T1000 (cell line): ENCODE results near the gene VPS52.
A peak's percentile ranks its signal among the peaks of the same experiment; 100 is the strongest.

Experiments used
- DNase-seq: peaks from one replicate; lab custom pipeline; 2025; ENCODE audit warnings: mixed read lengths; lab: John Stamatoyannopoulos, UW

The VPS52 gene, protein sequence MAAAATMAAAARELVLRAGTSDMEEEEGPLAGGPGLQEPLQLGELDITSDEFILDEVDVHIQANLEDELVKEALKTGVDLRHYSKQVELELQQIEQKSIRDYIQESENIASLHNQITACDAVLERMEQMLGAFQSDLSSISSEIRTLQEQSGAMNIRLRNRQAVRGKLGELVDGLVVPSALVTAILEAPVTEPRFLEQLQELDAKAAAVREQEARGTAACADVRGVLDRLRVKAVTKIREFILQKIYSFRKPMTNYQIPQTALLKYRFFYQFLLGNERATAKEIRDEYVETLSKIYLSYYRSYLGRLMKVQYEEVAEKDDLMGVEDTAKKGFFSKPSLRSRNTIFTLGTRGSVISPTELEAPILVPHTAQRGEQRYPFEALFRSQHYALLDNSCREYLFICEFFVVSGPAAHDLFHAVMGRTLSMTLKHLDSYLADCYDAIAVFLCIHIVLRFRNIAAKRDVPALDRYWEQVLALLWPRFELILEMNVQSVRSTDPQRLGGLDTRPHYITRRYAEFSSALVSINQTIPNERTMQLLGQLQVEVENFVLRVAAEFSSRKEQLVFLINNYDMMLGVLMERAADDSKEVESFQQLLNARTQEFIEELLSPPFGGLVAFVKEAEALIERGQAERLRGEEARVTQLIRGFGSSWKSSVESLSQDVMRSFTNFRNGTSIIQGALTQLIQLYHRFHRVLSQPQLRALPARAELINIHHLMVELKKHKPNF

DNA sequence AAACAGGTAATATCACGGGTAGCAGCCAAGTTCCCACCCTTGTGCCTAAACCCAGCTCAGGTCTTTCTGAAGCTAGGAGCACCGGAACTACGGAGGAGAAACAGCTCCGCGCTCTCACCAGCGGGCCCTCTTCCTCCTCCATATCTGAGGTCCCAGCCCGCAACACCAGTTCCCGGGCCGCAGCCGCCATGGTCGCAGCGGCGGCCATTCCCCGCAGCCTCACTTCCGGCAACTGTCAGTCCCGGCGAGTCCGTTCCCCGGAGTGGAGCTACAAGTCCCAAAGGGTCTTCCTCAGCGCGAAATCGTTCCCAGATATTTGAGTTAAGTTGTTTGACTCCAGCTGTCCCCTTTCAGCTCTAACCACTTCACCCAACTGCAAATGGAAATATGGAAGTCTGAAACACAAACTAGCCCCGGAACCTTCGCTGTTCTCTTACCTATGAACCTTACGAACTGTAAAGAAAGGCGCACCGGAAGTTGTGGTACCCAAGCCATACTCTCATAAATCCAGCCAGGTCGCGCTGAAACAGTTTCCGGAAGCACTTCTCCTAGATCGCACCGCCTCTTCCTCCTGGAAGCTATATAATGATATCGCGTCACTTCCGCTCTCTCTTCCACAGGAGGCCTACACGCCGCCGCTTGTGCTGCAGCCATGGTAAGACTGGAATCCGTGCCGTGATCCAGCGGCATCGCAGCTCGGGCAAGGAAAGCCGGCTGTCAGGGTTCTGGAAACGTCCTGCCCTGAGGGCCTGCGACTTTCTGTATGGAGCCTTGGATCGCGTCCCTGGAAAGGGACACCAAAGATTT is at the start of gene VPS52, which contains the start of gene RPS18:
Gene VPS52 (minus strand): TSS at position 409 of the 807 bp plus-strand sequence. CDS start 201 bp downstream, at position 208.
Gene RPS18 (plus strand): TSS at position 608 of the 807 bp plus-strand sequence. CDS start 45 bp downstream, at position 653.
- DNase-seq = peak; percentile 93

- no peak for DNase-seq
Observed at GRCh38 chr6:33321227-33321626, 49.6 kb upstream of the VPS52 start.

DNA sequence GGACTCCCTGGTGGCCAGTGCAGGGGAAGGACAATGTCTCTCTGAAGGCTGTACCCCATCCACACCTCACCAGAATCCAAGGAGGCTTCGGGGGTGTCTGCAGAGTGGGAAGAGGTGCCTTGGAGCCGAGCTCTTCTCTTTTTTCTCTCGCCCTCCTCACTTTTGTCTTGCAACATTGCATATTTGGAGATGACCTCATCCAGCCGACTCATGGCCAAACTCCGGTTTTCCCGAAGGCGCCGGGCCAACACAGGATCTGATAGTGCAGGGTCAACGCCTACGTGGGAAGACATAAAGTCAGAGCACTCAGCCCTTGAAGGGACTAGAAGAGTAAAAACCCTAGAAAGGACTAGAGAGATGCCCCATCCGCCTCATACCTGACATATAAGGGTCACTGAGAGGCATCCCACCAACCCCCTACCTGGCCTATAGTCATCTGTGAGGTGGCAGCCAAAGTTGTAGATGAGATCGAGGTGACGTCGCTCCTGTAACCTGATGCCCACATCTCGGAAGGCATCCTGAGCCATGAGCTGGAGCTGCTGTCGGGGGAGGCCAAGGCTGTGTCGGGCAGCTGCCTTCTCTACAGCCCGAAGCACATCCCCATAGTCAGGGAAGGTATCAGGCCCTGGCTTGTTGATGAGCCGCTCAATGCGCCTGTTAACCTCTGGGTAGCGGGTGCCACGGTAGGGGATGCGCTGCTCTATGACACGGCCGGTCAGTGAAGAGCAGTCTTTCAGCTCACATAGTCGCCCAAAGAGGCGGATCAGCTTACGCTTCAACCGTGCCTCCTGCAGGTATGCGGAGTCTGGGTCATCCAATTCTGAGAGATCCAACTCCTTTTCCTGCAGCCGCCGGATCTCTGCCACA is 48.9 kb upstream of the VPS52 start:
- DNase-seq = peak; percentile 62

GRCh38 chr6:33319939-33320314 is 48.3 kb upstream of the VPS52 start:
- DNase-seq = no peak

DNA sequence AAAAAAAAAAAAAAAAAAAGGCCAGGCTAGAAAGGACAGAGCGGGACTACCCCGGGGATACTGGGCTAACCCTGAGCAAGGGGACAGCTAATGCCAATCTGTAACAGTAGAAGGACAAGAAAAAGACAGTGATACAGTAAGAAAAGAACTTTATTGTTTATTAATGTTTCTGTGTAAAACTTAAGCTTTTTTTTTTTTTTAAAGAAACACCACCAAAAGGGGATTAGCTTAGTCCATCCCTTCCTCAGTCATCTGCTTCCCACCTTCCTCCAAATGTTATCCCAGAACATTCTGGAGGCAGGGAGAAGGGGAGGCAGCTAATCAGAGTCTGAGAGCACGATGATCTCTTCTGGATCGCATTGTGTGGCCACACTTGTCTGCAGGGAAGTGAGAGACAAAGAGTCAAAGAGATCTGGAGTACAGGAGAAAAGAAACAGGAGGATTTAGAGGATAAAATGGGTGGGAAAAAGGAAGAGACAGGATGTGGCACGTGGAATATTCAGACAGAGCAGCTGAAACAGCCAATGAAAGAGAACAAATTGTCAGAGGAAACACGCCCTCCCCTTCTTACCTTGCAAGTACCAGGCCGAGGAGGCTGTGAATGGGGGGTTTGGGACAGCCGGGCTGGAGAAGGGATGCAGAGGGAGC is 46.9 kb upstream of the VPS52 start:
- DNase-seq = no peak

GRCh38 chr6:33317669-33318425 is 46.2 kb upstream of the VPS52 start, which contains the start of gene ZBTB22:
TSS of gene ZBTB22 (minus strand) at chr6:33317744. CDS start at chr6:33316916, 828 bp downstream.
- DNase-seq = peak; percentile 98

GRCh38 chr6:33317419-33317668 is 45.7 kb upstream of the VPS52 start:
- no peak for DNase-seq

DNA sequence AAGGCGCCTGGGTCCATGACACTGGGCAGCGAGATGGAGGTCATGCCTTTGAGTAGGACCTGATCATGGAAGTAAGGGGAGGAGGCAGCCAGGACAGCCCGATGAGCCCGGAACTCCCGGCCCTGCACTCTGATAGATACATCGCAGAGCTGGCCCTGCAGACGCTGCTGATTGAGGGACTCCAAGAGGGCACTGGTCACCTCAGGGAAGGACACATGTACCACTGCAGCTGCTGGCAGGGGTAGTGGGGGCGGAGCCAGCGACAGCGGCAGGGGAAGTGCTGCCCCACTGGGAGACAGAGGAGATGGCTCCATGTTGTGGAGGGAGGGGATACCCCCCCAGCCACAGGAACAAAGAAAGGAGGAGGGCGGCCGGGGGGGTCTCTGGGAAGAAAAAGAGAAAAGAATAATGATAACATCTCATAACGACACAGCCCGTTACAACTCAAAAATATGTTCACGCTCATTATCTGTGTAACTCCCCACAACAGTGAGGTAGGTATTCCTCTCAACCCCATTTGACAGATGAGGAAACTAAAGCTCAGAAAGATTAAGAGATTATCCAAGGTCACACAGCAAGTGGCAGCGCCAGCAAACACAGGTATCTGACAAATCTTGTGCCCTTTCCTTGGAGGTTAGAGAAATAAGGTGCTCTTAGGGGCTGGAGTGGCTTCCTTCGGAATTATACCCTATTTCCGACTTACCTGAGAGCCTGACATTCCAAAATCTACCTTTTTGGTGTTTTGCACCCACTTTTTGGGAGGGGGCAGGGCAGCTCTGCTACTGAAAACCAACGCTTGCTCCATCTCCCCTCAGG is 45.1 kb upstream of the VPS52 start:
- no peak for DNase-seq

DNA sequence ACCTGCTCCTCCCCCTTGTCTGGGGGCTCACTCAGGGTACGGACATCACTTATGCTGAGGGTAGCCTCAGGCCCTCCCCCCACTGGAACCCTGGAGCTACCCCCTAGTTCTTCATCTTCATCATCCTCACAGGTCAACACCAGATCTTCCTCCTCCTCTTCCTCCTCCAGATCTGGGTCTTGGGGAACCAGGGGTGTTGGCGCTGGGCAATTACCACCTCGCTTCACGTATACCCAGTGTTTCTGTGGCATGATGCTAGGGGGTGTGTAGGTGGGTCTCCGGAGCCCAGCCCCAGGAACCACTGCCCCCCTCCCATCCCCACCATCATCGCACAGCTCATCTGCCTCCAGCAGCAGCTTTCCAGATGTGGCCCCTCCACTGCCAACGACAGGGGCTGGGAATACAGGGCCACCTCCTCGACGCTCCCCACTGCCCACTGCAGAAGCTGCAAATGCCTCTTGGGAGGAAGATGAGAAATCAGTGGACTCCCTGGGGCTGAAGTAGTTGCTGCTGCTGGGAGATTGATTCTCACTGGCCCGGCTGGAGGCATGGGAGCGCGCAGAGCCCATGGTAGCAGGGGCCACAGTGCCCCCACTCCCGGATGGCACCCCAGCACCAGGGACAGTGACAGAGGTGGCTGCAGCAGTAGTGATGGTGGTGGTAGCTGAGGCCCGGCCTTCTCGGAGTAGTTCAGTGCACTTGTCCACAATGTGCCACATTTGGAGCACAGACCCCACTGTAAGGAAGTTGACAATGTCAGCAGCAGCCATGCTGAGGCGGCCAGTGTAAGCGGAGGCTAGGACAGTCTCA is 44.3 kb upstream of the VPS52 start:
- DNase-seq = no peak

GRCh38 chr6:33314943-33315792 is 43.5 kb upstream of the VPS52 start:
- no peak for DNase-seq

- DNase-seq = no peak
Observed at GRCh38 chr6:33314515-33314942, 42.9 kb upstream of the VPS52 start.

- DNase-seq = peak; percentile 31
Observed at GRCh38 chr6:33313709-33314514, 42.2 kb upstream of the VPS52 start, which contains the start of gene TAPBP. TSS of gene TAPBP (minus strand) at chr6:33314078. CDS start at chr6:33314041, 37 bp downstream.

GRCh38 chr6:33313105-33313708 is 41.5 kb upstream of the VPS52 start:
- DNase-seq = no peak

DNA sequence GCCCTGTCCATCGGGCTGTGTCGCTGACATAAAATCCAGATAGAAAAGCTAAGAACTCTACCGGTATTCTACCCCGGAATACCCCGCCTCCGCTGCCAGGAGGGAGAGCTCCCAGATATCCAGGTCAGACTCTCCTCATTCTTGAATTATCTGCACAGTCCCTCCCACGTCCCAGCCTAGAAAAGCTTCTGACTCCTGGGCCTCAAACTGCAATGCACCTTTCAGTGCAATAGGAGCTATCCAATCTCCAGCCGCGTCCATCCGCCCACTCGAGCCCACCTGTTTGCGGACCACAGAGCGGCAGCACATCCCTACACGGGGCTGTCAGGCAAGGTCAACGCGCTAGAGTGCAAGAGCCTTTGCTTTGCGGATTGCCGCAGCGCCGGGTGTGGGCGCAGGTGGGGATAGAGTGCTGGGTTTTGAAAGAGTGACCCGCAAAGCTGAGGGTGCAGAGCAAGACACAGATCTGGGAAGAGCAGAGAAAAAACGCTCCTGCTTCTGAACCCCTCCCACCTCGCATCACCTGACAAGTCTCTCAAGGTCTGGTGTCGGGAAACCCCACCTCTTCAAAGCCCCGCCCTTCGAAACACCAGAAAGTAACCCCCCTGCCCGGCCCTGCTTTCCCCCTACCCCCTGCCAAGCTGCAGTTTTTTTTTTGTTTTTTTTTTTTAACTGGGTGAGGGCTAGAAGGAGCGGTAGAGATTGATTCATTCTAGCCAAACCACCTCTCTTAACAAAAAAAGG is 40.9 kb upstream of the VPS52 start:
- DNase-seq = no peak

- DNase-seq = no peak
Observed at GRCh38 chr6:33306356-33306755, 34.7 kb upstream of the VPS52 start.
